ENCODE results near the gene SLC25A53. TPM values are rescaled to one million over a fixed set of nuclear protein-coding genes. Genes with fewer than 3 reads are reported as not detected.

The SLC25A53 gene
- total and polyA plus RNA-seq, 2 donors (not counting 1 experiment from before 2014, with no cell fraction given): 10.3 to 20.7 TPM

GRCh38 chrX:104098151-104098808 lies 58.5 kb downstream of the SLC25A53 start:
- Histone ChIP-seq H3K79me2 (ENCODE audit: control insufficient read depth, insufficient read depth, low read length) (no peaks in the 10 kb centered on the region), H3K27me3 (replicated peaks in 1 of 4; ENCODE audit: control extremely low read depth in 1 of 4, control insufficient read depth in 3 of 4, insufficient read depth in 4 of 4, low read length in 3 of 4) (no peaks in the 10 kb centered on the region), H3K4me2 (replicated peaks; ENCODE audit: low read depth, low read length, poor library complexity, severe bottlenecking) (no peak overlapping the region), H3K4me1 (ENCODE audit: control insufficient read depth in 2 of 2, insufficient read depth in 2 of 2, low read length in 2 of 2) (no peaks in the 10 kb centered on the region), H4K20me1 (ENCODE audit: control insufficient read depth, insufficient read depth, low read length, poor library complexity, severe bottlenecking) (no peaks in the 10 kb centered on the region), H3K9me3 (ENCODE audit: control extremely low read depth in 1 of 3, control insufficient read depth in 2 of 3, insufficient read depth in 1 of 3, low read length in 2 of 3) (no peaks in the 10 kb centered on the region), H3K9ac (ENCODE audit: low read length) (no peak overlapping the region), H3K27ac (ENCODE audit: low read length in 2 of 2) (no peak overlapping the region), H2AFZ (ENCODE audit: insufficient read depth, low read depth, low read length, poor library complexity, severe bottlenecking) (no peak overlapping the region), H3K36me3 (replicated peaks in 1 of 2; ENCODE audit: control extremely low read depth in 1 of 2, control insufficient read depth in 1 of 2, extremely low read depth in 1 of 2, insufficient read depth in 2 of 2, low read length in 1 of 2) (no peaks in the 10 kb centered on the region), H3K4me3 (ENCODE audit: control extremely low read depth in 1 of 5, extremely low read depth in 1 of 5, insufficient read depth in 1 of 5, low read depth in 2 of 5, low read length in 4 of 5) (no peak overlapping the region)
- peak; percentile 63 for ATAC-seq (ENCODE audit: low read depth)
- CTCF ChIA-PET: interaction anchor here (0.8 to 2.9 kb wide), 5 partner anchors 14 to 180 kb away, joined by 3 to 33 read pairs (median 5); partner anchors contain the start of genes SLC25A53 and ZCCHC18
- peaks cover 4% of the 10 kb centered on the region for H3K27me3 Mint-ChIP-seq
- peaks cover 2% of the 10 kb centered on the region for H3K4me1 Mint-ChIP-seq
- WGBS (ENCODE audit: insufficient coverage): no CpG with 5 or more reads among the region's 4 CpGs
- DNase-seq: peak; percentile 77
- H3K9me3 Mint-ChIP-seq (ENCODE audit: insufficient read depth): no peaks in the 10 kb centered on the region
- no peak overlapping the region for H3K27ac Mint-ChIP-seq
- H3K4me3 Mint-ChIP-seq: no peak overlapping the region
- peak; percentile 70 for TF ChIP-seq CTCF (IDR thresholded peaks at IDR 0.05)
- no peak for TF ChIP-seq EZH2 (IDR thresholded peaks at IDR 0.05; ENCODE audit: borderline replicate concordance, insufficient read depth, low read depth, low read length, poor library complexity, severe bottlenecking)
- intact Hi-C loops (cut with micrococcal nuclease): loop anchor here (1.0 kb wide), 2 partner anchors 15 to 38 kb away; no protein-coding TSS in a partner anchor
- POLR2A ChIA-PET: no interaction called here

DNA sequence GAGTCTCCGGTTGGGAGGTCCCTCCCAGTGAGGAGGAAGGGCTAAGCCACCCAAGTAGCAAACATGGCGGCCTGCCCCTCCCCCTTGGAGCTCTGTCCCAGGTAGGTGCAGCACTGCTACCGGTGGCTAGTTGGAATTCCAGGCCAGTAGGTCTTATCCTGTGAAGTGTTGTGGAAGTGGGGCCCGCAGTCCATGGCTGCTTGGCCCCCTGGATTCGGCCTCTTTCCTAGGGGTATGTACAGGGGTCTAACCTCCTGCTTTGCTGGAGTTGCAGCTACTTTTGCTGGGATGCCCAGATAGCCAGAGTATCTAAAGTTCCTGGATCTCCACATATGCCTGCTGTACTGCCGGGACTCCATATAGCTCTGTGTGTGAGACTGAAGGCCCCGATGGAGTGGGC lies 70.9 kb downstream of the SLC25A53 start:
- Histone ChIP-seq H3K9ac (ENCODE audit: low read length) (no peak overlapping the region), H3K27ac (ENCODE audit: low read length in 2 of 2) (no peak overlapping the region), H3K4me3 (ENCODE audit: control extremely low read depth in 1 of 5, extremely low read depth in 1 of 5, insufficient read depth in 1 of 5, low read depth in 2 of 5, low read length in 4 of 5) (no peak overlapping the region), H3K4me1 (ENCODE audit: control insufficient read depth in 2 of 2, insufficient read depth in 2 of 2, low read length in 2 of 2) (no peaks in the 10 kb centered on the region), H4K20me1 (ENCODE audit: control insufficient read depth, insufficient read depth, low read length, poor library complexity, severe bottlenecking) (no peaks in the 10 kb centered on the region), H2AFZ (ENCODE audit: insufficient read depth, low read depth, low read length, poor library complexity, severe bottlenecking) (no peak overlapping the region), H3K4me2 (replicated peaks; ENCODE audit: low read depth, low read length, poor library complexity, severe bottlenecking) (no peak overlapping the region), H3K27me3 (replicated peaks in 1 of 4; ENCODE audit: control extremely low read depth in 1 of 4, control insufficient read depth in 3 of 4, insufficient read depth in 4 of 4, low read length in 3 of 4) (peaks cover 0 to 2% (median 0%) of the 10 kb centered on the region in 4 experiments), H3K79me2 (ENCODE audit: control insufficient read depth, insufficient read depth, low read length) (no peaks in the 10 kb centered on the region), H3K9me3 (ENCODE audit: control extremely low read depth in 1 of 3, control insufficient read depth in 2 of 3, insufficient read depth in 1 of 3, low read length in 2 of 3) (no peaks in the 10 kb centered on the region), H3K36me3 (replicated peaks in 1 of 2; ENCODE audit: control extremely low read depth in 1 of 2, control insufficient read depth in 1 of 2, extremely low read depth in 1 of 2, insufficient read depth in 2 of 2, low read length in 1 of 2) (no peaks in the 10 kb centered on the region)
- no peak overlapping the region for H3K4me3 Mint-ChIP-seq
- TF ChIP-seq CTCF (IDR thresholded peaks at IDR 0.05): no peak
- no peak for TF ChIP-seq EZH2 (IDR thresholded peaks at IDR 0.05; ENCODE audit: borderline replicate concordance, insufficient read depth, low read depth, low read length, poor library complexity, severe bottlenecking)
- intact Hi-C loops (cut with micrococcal nuclease): no loop called here
- no peak for DNase-seq
- ChIA-PET POLR2A (no interaction called here), CTCF (no interaction called here)
- no peak overlapping the region for H3K27ac Mint-ChIP-seq
- peaks cover 2% of the 10 kb centered on the region for H3K27me3 Mint-ChIP-seq
- no peaks in the 10 kb centered on the region for H3K9me3 Mint-ChIP-seq (ENCODE audit: insufficient read depth)
- 100% methylated on average over 3 of the region's 7 CpGs for WGBS (ENCODE audit: insufficient coverage)
- ATAC-seq (ENCODE audit: low read depth): no peak
- no peaks in the 10 kb centered on the region for H3K4me1 Mint-ChIP-seq
